Natural killer cell (primary cell): ENCODE data around the gene AGMAT. TPM values are rescaled to one million over a fixed set of nuclear protein-coding genes. Genes with fewer than 3 reads are reported as not detected.

Source experiments
- ATAC-seq, 3 donors: fragments of 150-1000 bp in 2 of 3; fragments of 200-7000 bp in 1 of 3; cut with Tn5 transposase; 1 replicate in 1 of 3; 2 replicates in 2 of 3; pipeline ENCODE4 v1.10.0; 2021; ENCODE audit warnings: mild to moderate bottlenecking in 2 of 3, moderate library complexity in 2 of 3
- DNase-seq, 2 donors: peaks; one replicate each; pipeline versions ENCODE4 v3.0.0 to v3.0.0-alpha.2; 2013 to 2021; ENCODE audit warnings: mixed read lengths in 1 of 2
- H3K27ac ChIP-seq: one replicate; pipeline ENCODE4 v1.5.1; 2013; ENCODE audit warnings: mild to moderate bottlenecking, low read length
- H3K27me3 ChIP-seq: one replicate; pipeline ENCODE4 v1.6.1; 2013; ENCODE audit warnings: low read length; ENCODE audit not compliant: control insufficient read depth, insufficient read depth
- H3K36me3 ChIP-seq: one replicate; pipeline ENCODE4 v1.6.1; 2013; ENCODE audit warnings: low read length; ENCODE audit not compliant: control insufficient read depth, insufficient read depth
- H3K4me1 ChIP-seq: one replicate; pipeline ENCODE4 v1.6.1; 2013; ENCODE audit warnings: low read length; ENCODE audit not compliant: control insufficient read depth, insufficient read depth
- H3K4me3 ChIP-seq: one replicate; pipeline ENCODE4 v1.5.1; 2013; ENCODE audit warnings: low read length
- H3K9me3 ChIP-seq: one replicate; pipeline ENCODE4 v1.6.1; 2013; ENCODE audit warnings: low read length; ENCODE audit not compliant: control insufficient read depth, insufficient read depth
- H3K27ac Mint-ChIP-seq, 2 donors: one replicate each; pipeline ENCODE4 v1.8.0; 2022; ENCODE audit warnings: mild to moderate bottlenecking in 2 of 2, mixed read lengths in 2 of 2, moderate library complexity in 1 of 2
- H3K27me3 Mint-ChIP-seq, 2 donors: one replicate each; pipeline ENCODE4 v1.8.0; 2022; ENCODE audit warnings: low read depth in 2 of 2, mixed read lengths in 2 of 2
- H3K36me3 Mint-ChIP-seq: one replicate; pipeline ENCODE4 v1.8.0; 2022; ENCODE audit warnings: mixed read lengths
- H3K4me1 Mint-ChIP-seq, 2 donors: one replicate each; pipeline ENCODE4 v1.8.0; 2022; ENCODE audit warnings: mixed read lengths in 2 of 2
- H3K4me3 Mint-ChIP-seq: one replicate; pipeline ENCODE4 v1.8.0; 2022; ENCODE audit warnings: mild to moderate bottlenecking, moderate library complexity, mixed read lengths
- H3K9me3 Mint-ChIP-seq, 2 donors: one replicate each; pipeline ENCODE4 v1.8.0; 2022; ENCODE audit warnings: mixed read lengths in 2 of 2
- CTCF ChIP-seq: fragments of 200-600 bp; IDR thresholded peaks from one replicate; pipeline ENCODE4 v1.8.0; 2022; ENCODE audit warnings: antibody characterized with exemption
- WGBS: methylation state at CpG from one replicate; pipeline ENCODE4 v1.1.7; 2013; ENCODE audit warnings: missing lambda C conversion rate; ENCODE audit not compliant: insufficient coverage; 5-methylcytosine and 5-hydroxymethylcytosine counted together
- intact Hi-C: fragments of 100-400 bp; cut with micrococcal nuclease; formaldehyde crosslinking; loops from one replicate; pipeline ENCODE4 v1.14.2; 2022
- total RNA-seq, 4 donors: library from RNA; stranded (reverse); fragments of 120-200 nt in 1 of 4; gene quantifications; one replicate each; pipeline versions ENCODE4 v1.2.3 to v1.2.4, GENCODE V29; 2013 to 2022

The AGMAT gene
- total RNA-seq, 3 donors from 2014 or later (not counting 1 experiment from before 2014, with no cell fraction given) = 0.42 to 0.66 (median 0.65) TPM

GRCh38 chr1:15583016-15583706, 1.7 kb downstream of the AGMAT start:
- H3K36me3 Mint-ChIP-seq = no peaks in the 10 kb centered on the region

DNA sequence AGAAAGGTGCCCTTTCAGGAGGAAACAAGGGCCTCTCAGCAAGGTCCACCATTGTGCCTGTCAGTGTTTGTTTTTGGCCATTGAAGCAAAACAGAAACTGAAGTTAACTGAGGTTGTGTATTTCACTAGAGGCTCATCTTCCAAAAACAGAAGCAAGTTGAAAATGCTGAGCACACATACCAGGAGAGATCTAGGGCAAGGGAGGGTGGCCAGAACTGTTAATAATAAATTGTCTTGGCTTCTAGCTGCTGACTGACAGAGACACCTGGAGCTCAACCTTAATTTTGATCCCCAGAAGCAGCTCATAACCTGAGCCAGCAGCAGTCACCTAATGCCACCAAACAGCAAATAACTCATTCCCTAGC, 5.2 kb downstream of the AGMAT start:
- Mint-ChIP-seq H3K27ac (peak overlapping the region; percentile 63 to 76), H3K36me3 (no peaks in the 10 kb centered on the region), H3K9me3 (no peaks in the 10 kb centered on the region), H3K4me3 (no peak overlapping the region), H3K27me3 (no peaks in the 10 kb centered on the region), H3K4me1 (peaks cover 9 to 21% of the 10 kb centered on the region in 2 donors)
- DNase-seq = peak in 1 of 2 donors; percentile 32
- H3K27ac ChIP-seq = peak overlapping the region; percentile 42
- intact Hi-C loops = no loop called here
- no peaks in the 10 kb centered on the region for H3K27me3 ChIP-seq
- no peak overlapping the region for H3K4me3 ChIP-seq
- TF ChIP-seq CTCF = no peak
- peaks cover 28% of the 10 kb centered on the region for H3K4me1 ChIP-seq
- no peaks in the 10 kb centered on the region for H3K36me3 ChIP-seq
- H3K9me3 ChIP-seq = no peaks in the 10 kb centered on the region
- ATAC-seq = no peak

More at GRCh38 chr1:15583016-15583706, 1.7 kb downstream of the AGMAT start:
- TF ChIP-seq CTCF = no peak
- ATAC-seq (no peak), DNase-seq (no peak)
- no peaks in the 10 kb centered on the region for H3K9me3 Mint-ChIP-seq
- Histone ChIP-seq H3K9me3 (no peaks in the 10 kb centered on the region), H3K27ac (no peak overlapping the region), H3K4me3 (no peak overlapping the region), H3K4me1 (peaks cover 31% of the 10 kb centered on the region), H3K27me3 (no peaks in the 10 kb centered on the region), H3K36me3 (no peaks in the 10 kb centered on the region)
- peaks cover 9 to 21% of the 10 kb centered on the region in 2 donors for H3K4me1 Mint-ChIP-seq
- H3K4me3 Mint-ChIP-seq = peak overlapping the region; percentile 55
- H3K27ac Mint-ChIP-seq = no peak overlapping the region
- intact Hi-C loops = no loop called here
- H3K27me3 Mint-ChIP-seq = peaks cover 0 to 3% of the 10 kb centered on the region in 2 donors
- WGBS = 99% methylated on average over 18 of the region's 18 CpGs

DNA sequence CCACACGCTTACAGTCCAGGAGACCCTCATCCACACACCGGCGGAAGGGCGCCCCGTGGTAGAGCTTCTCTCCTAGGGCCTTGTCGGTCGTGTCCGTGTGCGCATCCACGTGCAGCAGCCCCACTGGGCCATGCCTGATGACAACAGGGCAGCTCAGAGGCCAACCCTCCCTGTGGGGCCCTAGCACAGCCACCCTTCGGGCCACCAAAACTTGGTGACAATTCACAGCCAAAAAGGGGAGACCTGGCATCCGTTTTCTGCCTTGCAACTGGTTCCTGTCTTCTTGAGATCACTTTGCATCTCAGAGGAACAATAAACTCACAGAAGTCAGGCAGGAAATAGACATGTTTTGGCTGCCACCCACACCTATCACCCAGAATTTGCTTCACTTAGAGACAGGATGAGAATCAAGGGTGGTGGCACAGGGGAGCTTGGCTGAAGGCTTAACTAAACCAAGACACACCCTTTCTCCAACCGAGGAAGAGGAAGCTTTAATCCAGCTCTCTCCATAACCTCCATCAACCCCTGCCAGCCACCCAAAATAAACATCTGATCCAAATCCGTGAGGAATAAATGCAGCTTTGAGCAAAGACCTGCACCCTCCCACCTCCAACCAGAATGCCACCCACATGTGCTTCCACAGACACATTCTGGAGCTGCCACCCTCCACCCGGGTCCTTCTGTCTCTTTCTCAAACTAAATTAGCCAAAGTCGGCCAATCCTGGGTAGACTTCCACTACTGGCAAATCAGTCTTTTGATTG, 5.7 kb downstream of the AGMAT start:
- H3K27ac Mint-ChIP-seq = peak overlapping the region; percentile 63 to 76
- Histone ChIP-seq H3K4me1 (peaks cover 22% of the 10 kb centered on the region), H3K4me3 (no peak overlapping the region), H3K9me3 (no peaks in the 10 kb centered on the region), H3K27ac (peak overlapping the region; percentile 42), H3K36me3 (no peaks in the 10 kb centered on the region), H3K27me3 (no peaks in the 10 kb centered on the region)
- H3K4me3 Mint-ChIP-seq = peak overlapping the region; percentile 21
- 78% methylated on average over 16 of the region's 16 CpGs for WGBS
- no peak for TF ChIP-seq CTCF
- no peaks in the 10 kb centered on the region for H3K36me3 Mint-ChIP-seq
- intact Hi-C loops = no loop called here
- H3K27me3 Mint-ChIP-seq = no peaks in the 10 kb centered on the region
- peaks cover 9 to 16% of the 10 kb centered on the region in 2 donors for H3K4me1 Mint-ChIP-seq
- ATAC-seq = peak in 2 of 3 donors; percentile 37 to 55
- no peaks in the 10 kb centered on the region for H3K9me3 Mint-ChIP-seq
- peak in 1 of 2 donors; percentile 72 for DNase-seq
